NCI-H82 (cell line): Measurements from ENCODE around the gene RASSF4.

Experiments used
- DNase-seq: peaks from one replicate; lab custom pipeline; 2025; lab: John Stamatoyannopoulos, UW

The RASSF4 gene

GRCh38 chr10:44959247-44960087 lies at the start of gene RASSF4:
Gene RASSF4 (plus strand): TSS chr10:44959802. CDS start chr10:44970203, 10,401 bp downstream.
- peak; percentile 88 for DNase-seq

GRCh38 chr10:44909910-44910309 lies 49.7 kb upstream of the RASSF4 start:
- DNase-seq, result no peak

GRCh38 chr10:44910602-44911001 lies 49.0 kb upstream of the RASSF4 start:
- DNase-seq, result no peak

GRCh38 chr10:44911081-44911540 lies 48.5 kb upstream of the RASSF4 start, which contains the start of gene TMEM72:
Gene TMEM72 (plus strand): TSS chr10:44911337. CDS start chr10:44911513, 176 bp downstream.
- no peak for DNase-seq

- no peak for DNase-seq
Observed at GRCh38 chr10:44911951-44912350, 47.7 kb upstream of the RASSF4 start.

- DNase-seq, result no peak
Observed at GRCh38 chr10:44913350-44914081, 46.1 kb upstream of the RASSF4 start.

GRCh38 chr10:44914891-44915290 lies 44.7 kb upstream of the RASSF4 start:
- no peak for DNase-seq

- DNase-seq, result no peak
Observed at GRCh38 chr10:44916429-44916828, 43.2 kb upstream of the RASSF4 start.

GRCh38 chr10:44917848-44918247 lies 41.8 kb upstream of the RASSF4 start:
- DNase-seq, result no peak

GRCh38 chr10:44920252-44920651 lies 39.4 kb upstream of the RASSF4 start:
- DNase-seq, result no peak

- no peak for DNase-seq
Observed at GRCh38 chr10:44921061-44921460, 38.5 kb upstream of the RASSF4 start.

GRCh38 chr10:44921506-44921905 lies 38.1 kb upstream of the RASSF4 start:
- DNase-seq, result no peak

- DNase-seq, result no peak
Observed at GRCh38 chr10:44922021-44922420, 37.6 kb upstream of the RASSF4 start.

- no peak for DNase-seq
Observed at GRCh38 chr10:44922796-44923545, 36.6 kb upstream of the RASSF4 start.

- no peak for DNase-seq
Observed at GRCh38 chr10:44923611-44924010, 36.0 kb upstream of the RASSF4 start.

GRCh38 chr10:44924261-44925040 lies 35.2 kb upstream of the RASSF4 start:
- DNase-seq, result no peak

GRCh38 chr10:44925224-44925623 lies 34.4 kb upstream of the RASSF4 start:
- DNase-seq, result peak; percentile 49

GRCh38 chr10:44925811-44926750 lies 33.5 kb upstream of the RASSF4 start:
- DNase-seq, result no peak

GRCh38 chr10:44926751-44927351 lies 32.8 kb upstream of the RASSF4 start:
- no peak for DNase-seq

- DNase-seq, result no peak
Observed at GRCh38 chr10:44927352-44927751, 32.2 kb upstream of the RASSF4 start.
